HEK293 (cell line): ENCODE data around the gene LCORL.

Source experiments
- CTCF ChIA-PET: fragments of 350-600 bp; formaldehyde crosslinking; extraction: SDS; loops from one replicate; lab custom pipeline; 2021; ENCODE audit warnings: antibody characterized with exemption; lab: Yijun Ruan, JAX
- POLR2A ChIA-PET: fragments of 300-600 bp; formaldehyde crosslinking; extraction: SDS; loops from one replicate; lab custom pipeline; 2020; ENCODE audit warnings: antibody characterized with exemption, inconsistent platforms; lab: Yijun Ruan, JAX
- H3K27ac ChIP-seq: fragments of 200-500 bp; sonication (Bioruptor generic); 2 replicates; pipeline ENCODE4 v1.5.1; 2014; ENCODE audit warnings: low read depth, low read length, control low read depth, inconsistent platforms; ENCODE audit errors: extremely low read depth
- H3K36me3 ChIP-seq, 2 experiments: fragments of 200-500 bp in 1 of 2; sonication (Bioruptor generic) in 1 of 2; 1 replicate in 1 of 2; 2 replicates in 1 of 2; pipeline ENCODE4 v1.5.1; 2014 to 2017; ENCODE audit warnings: inconsistent platforms in 2 of 2, low read length in 2 of 2; ENCODE audit not compliant: control insufficient read depth in 2 of 2, insufficient read depth in 1 of 2
- H3K4me1 ChIP-seq: fragments of 200-500 bp; sonication (Bioruptor generic); 2 replicates; pipeline ENCODE4 v1.5.1; 2014; ENCODE audit warnings: mild to moderate bottlenecking, low read length, inconsistent platforms; ENCODE audit not compliant: control insufficient read depth, insufficient read depth
- H3K4me3 ChIP-seq: 2 replicates; pipeline ENCODE4 v1.5.1; 2011; ENCODE audit warnings: low read depth, mild to moderate bottlenecking, control low read depth, low read length, moderate library complexity
- H3K9me3 ChIP-seq: fragments of 200-500 bp; sonication (Bioruptor generic); 2 replicates; pipeline ENCODE4 v1.5.1; 2014; ENCODE audit warnings: low read depth, low read length, inconsistent platforms; ENCODE audit not compliant: control insufficient read depth, insufficient read depth
- GLI4 ChIP-seq: fragments of 450-650 bp; formaldehyde crosslinking; IDR thresholded peaks from 2 replicates; pipeline ENCODE4 v1.5.1; 2016; ENCODE audit warnings: missing biosample characterization, missing genetic modification characterization
- GLIS1 ChIP-seq: fragments of 450-650 bp; formaldehyde crosslinking; IDR thresholded peaks from 2 replicates; pipeline ENCODE4 v1.5.1; 2016; ENCODE audit warnings: missing biosample characterization, missing genetic modification characterization
- OVOL3 ChIP-seq: fragments of 450-650 bp; formaldehyde crosslinking; IDR thresholded peaks from 2 replicates; pipeline ENCODE4 v1.5.1; 2016; ENCODE audit warnings: missing biosample characterization, missing genetic modification characterization
- SCRT2 ChIP-seq: fragments of 450-650 bp; formaldehyde crosslinking; IDR thresholded peaks from 2 replicates; pipeline ENCODE4 v1.5.1; 2016; ENCODE audit warnings: missing biosample characterization, missing genetic modification characterization
- ZBTB8A ChIP-seq: fragments of 450-650 bp; formaldehyde crosslinking; IDR thresholded peaks from 2 replicates; pipeline ENCODE4 v1.5.1; 2016; ENCODE audit warnings: missing biosample characterization, missing genetic modification characterization
- ZNF133 ChIP-seq: fragments of 450-650 bp; formaldehyde crosslinking; IDR thresholded peaks from 2 replicates; pipeline ENCODE4 v1.5.1; 2016; ENCODE audit warnings: missing biosample characterization, missing genetic modification characterization
- ZNF2 ChIP-seq: fragments of 450-650 bp; formaldehyde crosslinking; IDR thresholded peaks from 2 replicates; pipeline ENCODE4 v1.5.1; 2016; ENCODE audit warnings: missing biosample characterization, missing genetic modification characterization
- ZNF248 ChIP-seq: fragments of 450-650 bp; formaldehyde crosslinking; IDR thresholded peaks from 2 replicates; pipeline ENCODE4 v1.5.1; 2017; ENCODE audit warnings: missing biosample characterization, missing genetic modification characterization
- ZNF362 ChIP-seq: fragments of 450-650 bp; formaldehyde crosslinking; IDR thresholded peaks from 2 replicates; pipeline ENCODE4 v1.5.1; 2016; ENCODE audit warnings: missing biosample characterization, missing genetic modification characterization
- ZNF391 ChIP-seq: fragments of 450-650 bp; formaldehyde crosslinking; IDR thresholded peaks from 2 replicates; pipeline ENCODE4 v1.5.1; 2016; ENCODE audit warnings: low read depth, missing biosample characterization, missing genetic modification characterization, borderline replicate concordance
- ZNF416 ChIP-seq: fragments of 450-650 bp; formaldehyde crosslinking; IDR thresholded peaks from 2 replicates; pipeline ENCODE4 v1.5.1; 2016; ENCODE audit warnings: missing biosample characterization, missing genetic modification characterization
- ZNF488 ChIP-seq: fragments of 450-650 bp; formaldehyde crosslinking; IDR thresholded peaks from 2 replicates; pipeline ENCODE4 v1.5.1; 2016; ENCODE audit warnings: missing biosample characterization, missing genetic modification characterization
- ZNF558 ChIP-seq: fragments of 450-650 bp; formaldehyde crosslinking; IDR thresholded peaks from 2 replicates; pipeline ENCODE4 v1.5.1; 2016; ENCODE audit warnings: missing biosample characterization, missing genetic modification characterization
- ZNF629 ChIP-seq: fragments of 450-650 bp; formaldehyde crosslinking; IDR thresholded peaks from 2 replicates; pipeline ENCODE4 v1.5.1; 2017; ENCODE audit warnings: missing biosample characterization, missing genetic modification characterization
- ZNF645 ChIP-seq: fragments of 450-650 bp; formaldehyde crosslinking; IDR thresholded peaks from 2 replicates; pipeline ENCODE4; 2016; ENCODE audit warnings: missing biosample characterization, missing genetic modification characterization
- ZNF777 ChIP-seq: fragments of 450-650 bp; formaldehyde crosslinking; IDR thresholded peaks from 2 replicates; pipeline ENCODE4 v1.5.1; 2017; ENCODE audit warnings: missing biosample characterization, missing genetic modification characterization, borderline replicate concordance
- ZNF792 ChIP-seq: fragments of 450-650 bp; formaldehyde crosslinking; IDR thresholded peaks from 2 replicates; pipeline ENCODE4 v1.5.1; 2016; ENCODE audit warnings: missing biosample characterization, missing genetic modification characterization
- ZSCAN16 ChIP-seq: fragments of 450-650 bp; formaldehyde crosslinking; IDR thresholded peaks from 2 replicates; pipeline ENCODE4 v1.5.1; 2016; ENCODE audit warnings: missing biosample characterization, missing genetic modification characterization
- ZSCAN18 ChIP-seq: fragments of 450-650 bp; formaldehyde crosslinking; IDR thresholded peaks from 2 replicates; pipeline ENCODE4 v1.5.1; 2016; ENCODE audit warnings: missing biosample characterization, missing genetic modification characterization
- ZSCAN30 ChIP-seq: fragments of 450-650 bp; IDR thresholded peaks from 2 replicates; pipeline ENCODE4 v1.5.1; 2018; ENCODE audit warnings: missing biosample characterization, mild to moderate bottlenecking, missing genetic modification characterization, moderate library complexity
- ZSCAN4 ChIP-seq: fragments of 450-650 bp; formaldehyde crosslinking; IDR thresholded peaks from 2 replicates; pipeline ENCODE4 v1.5.1; 2017; ENCODE audit warnings: missing biosample characterization, missing genetic modification characterization

The LCORL gene

GRCh38 chr4:17924189-17924588, 97.4 kb downstream of the LCORL start:
- Histone ChIP-seq H3K9me3 (no peaks in the 10 kb centered on the region), H3K27ac (no peak overlapping the region), H3K4me1 (no peaks in the 10 kb centered on the region), H3K36me3 (no peaks in the 10 kb centered on the region), H3K4me3 (no peak overlapping the region)
- ChIA-PET CTCF (no interaction called here), POLR2A (no interaction called here)
- TF ChIP-seq ZNF488 (tag by site-specific recombination) (no peak), ZNF558 (tag by site-specific recombination) (no peak), ZNF133 (no peak), ZNF2 (tag by site-specific recombination) (no peak), ZNF792 (tag by site-specific recombination) (no peak), ZBTB8A (tag by site-specific recombination) (no peak), ZSCAN4 (tag by site-specific recombination) (no peak), ZNF416 (no peak), ZSCAN18 (tag by site-specific recombination) (no peak), GLIS1 (no peak), OVOL3 (tag by site-specific recombination) (no peak), ZNF248 (tag by site-specific recombination) (no peak), ZSCAN30 (tag by site-specific recombination) (no peak), GLI4 (tag by site-specific recombination) (no peak), ZNF362 (tag by site-specific recombination) (no peak), ZNF645 (tag by site-specific recombination) (no peak), ZNF391 (tag by site-specific recombination) (no peak), ZSCAN16 (tag by site-specific recombination) (no peak), ZNF777 (tag by site-specific recombination) (no peak)

GRCh38 chr4:17921451-17921850, 100.1 kb downstream of the LCORL start:
- TF ChIP-seq ZNF645 (tag by site-specific recombination) (no peak), SCRT2 (no peak), ZNF629 (no peak)
- TF ChIP-seq, all 188 proteins: peak for 0
- Histone ChIP-seq H3K36me3 (no peaks in the 10 kb centered on the region), H3K27ac (no peak overlapping the region), H3K4me3 (no peak overlapping the region), H3K4me1 (no peaks in the 10 kb centered on the region), H3K9me3 (no peaks in the 10 kb centered on the region)
- ChIA-PET CTCF (no interaction called here), POLR2A (no interaction called here)
